HEK293 (cell line): ENCODE measurements around the gene AP5Z1.

Experiments used
- CTCF ChIP-seq: fragments of 450-650 bp; formaldehyde crosslinking; IDR thresholded peaks from 2 replicates; pipeline ENCODE4 v1.5.1; 2016; ENCODE audit warnings: missing biosample characterization, missing genetic modification characterization
- EGR2 ChIP-seq: fragments of 450-650 bp; formaldehyde crosslinking; IDR thresholded peaks from 2 replicates; pipeline ENCODE4 v1.5.1; 2016; ENCODE audit warnings: low read depth, missing biosample characterization, missing genetic modification characterization
- ZBTB26 ChIP-seq: fragments of 450-650 bp; formaldehyde crosslinking; optimal IDR thresholded peaks from 2 replicates; pipeline ENCODE3; 2016; ENCODE audit warnings: missing biosample characterization, mild to moderate bottlenecking, missing genetic modification characterization
- ZNF24 ChIP-seq: fragments of 450-650 bp; formaldehyde crosslinking; IDR thresholded peaks from 2 replicates; pipeline ENCODE4 v1.5.1; 2016; ENCODE audit warnings: missing biosample characterization, missing genetic modification characterization

- TF ChIP-seq ZNF24 (tag by site-specific recombination), result no peak
- no peak for TF ChIP-seq CTCF
- no peak for TF ChIP-seq ZBTB26 (tag by site-specific recombination)
- no peak for TF ChIP-seq EGR2
Measured at GRCh38 chr7:4820967-4821471, 45.6 kb downstream of the AP5Z1 start.
